GM23248 (cell line): ENCODE measurements around the gene AGBL5.

ENCODE experiments used
- EZH2 ChIP-seq: fragments of 200-600 bp; sonication (generic); IDR thresholded peaks from 2 replicates; pipeline ENCODE4 v1.6.1; 2018; ENCODE audit warnings: antibody characterized with exemption, mild to moderate bottlenecking; ENCODE audit not compliant: insufficient read depth, poor library complexity, severe bottlenecking
- EZH2phosphoT487 ChIP-seq: fragments of 200-600 bp; sonication (generic); IDR thresholded peaks from 2 replicates; pipeline ENCODE4 v1.6.1; 2018; ENCODE audit warnings: antibody characterized with exemption, moderate library complexity, mild to moderate bottlenecking, low read depth; ENCODE audit not compliant: insufficient read depth

GRCh38 chr2:27097341-27097740 lies 45.9 kb downstream of the AGBL5 start:
- TF ChIP-seq EZH2phosphoT487 (no peak), EZH2 (no peak)
